AG10803 (cell line): ENCODE data around the gene HNRNPA2B1.
A peak's percentile ranks its signal among the peaks of the same experiment; 100 is the strongest.
"Not testable (repeated sequence)": the region's sequence is repeated elsewhere in the genome, so short reads cannot be mapped to it uniquely, and the experiment has no call there.

Experiments used
- DNase-seq: peaks from one replicate; pipeline ENCODE4 v3.0.0; 2010; ENCODE audit warnings: low read depth
- H3K4me3 ChIP-seq: 2 replicates; pipeline ENCODE4 v1.5.1; 2011; ENCODE audit warnings: mild to moderate bottlenecking, low read length, control low read depth
- TF ChIP-seq, protein P1 (sequence below): conservative IDR thresholded peaks from 2 replicates; pipeline ENCODE4 v1.5.1; 2011; ENCODE audit warnings: mild to moderate bottlenecking, low read length, control low read depth, inconsistent platforms

HNRNPA2B1 gene

DNA sequence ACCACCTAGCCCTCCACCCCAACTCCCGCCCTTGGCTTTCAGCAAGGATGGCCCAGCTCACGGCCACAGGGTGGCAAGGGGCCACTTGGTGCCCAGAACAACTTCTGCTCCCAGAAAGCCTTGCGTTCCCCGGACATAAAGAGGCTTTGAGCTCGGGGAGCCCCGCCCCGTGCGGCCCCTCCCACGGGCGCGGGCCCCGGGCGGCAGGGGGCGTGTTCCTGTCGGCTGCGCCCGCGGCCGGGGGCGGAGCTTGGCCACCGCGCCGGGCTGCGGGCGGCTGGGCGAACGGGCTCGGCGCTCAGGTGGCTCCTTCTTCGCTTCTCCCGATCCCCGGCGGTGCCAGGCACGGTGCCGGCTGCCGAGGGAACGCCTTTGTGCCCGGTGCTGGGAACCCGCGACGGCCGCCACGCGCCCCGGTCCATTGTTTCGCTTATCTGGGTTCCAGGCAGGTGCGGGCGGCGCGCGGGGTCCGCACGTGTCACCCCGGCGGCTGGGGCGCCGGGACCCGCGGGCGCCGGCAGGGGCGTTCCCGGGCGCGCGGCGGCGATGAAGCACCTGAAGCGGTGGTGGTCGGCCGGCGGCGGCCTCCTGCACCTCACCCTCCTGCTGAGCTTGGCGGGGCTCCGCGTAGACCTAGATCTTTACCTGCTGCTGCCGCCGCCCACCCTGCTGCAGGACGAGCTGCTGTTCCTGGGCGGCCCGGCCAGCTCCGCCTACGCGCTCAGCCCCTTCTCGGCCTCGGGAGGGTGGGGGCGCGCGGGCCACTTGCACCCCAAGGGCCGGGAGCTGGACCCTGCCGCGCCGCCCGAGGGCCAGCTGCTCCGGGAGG lies 48.4 kb downstream of the HNRNPA2B1 start, which contains the start of gene NFE2L3:
Gene NFE2L3, plus strand, starts transcription at position 246 of the 829 bp plus-strand sequence. Its CDS starts 301 bp downstream, at position 547.
- TF ChIP-seq, protein P1, sequence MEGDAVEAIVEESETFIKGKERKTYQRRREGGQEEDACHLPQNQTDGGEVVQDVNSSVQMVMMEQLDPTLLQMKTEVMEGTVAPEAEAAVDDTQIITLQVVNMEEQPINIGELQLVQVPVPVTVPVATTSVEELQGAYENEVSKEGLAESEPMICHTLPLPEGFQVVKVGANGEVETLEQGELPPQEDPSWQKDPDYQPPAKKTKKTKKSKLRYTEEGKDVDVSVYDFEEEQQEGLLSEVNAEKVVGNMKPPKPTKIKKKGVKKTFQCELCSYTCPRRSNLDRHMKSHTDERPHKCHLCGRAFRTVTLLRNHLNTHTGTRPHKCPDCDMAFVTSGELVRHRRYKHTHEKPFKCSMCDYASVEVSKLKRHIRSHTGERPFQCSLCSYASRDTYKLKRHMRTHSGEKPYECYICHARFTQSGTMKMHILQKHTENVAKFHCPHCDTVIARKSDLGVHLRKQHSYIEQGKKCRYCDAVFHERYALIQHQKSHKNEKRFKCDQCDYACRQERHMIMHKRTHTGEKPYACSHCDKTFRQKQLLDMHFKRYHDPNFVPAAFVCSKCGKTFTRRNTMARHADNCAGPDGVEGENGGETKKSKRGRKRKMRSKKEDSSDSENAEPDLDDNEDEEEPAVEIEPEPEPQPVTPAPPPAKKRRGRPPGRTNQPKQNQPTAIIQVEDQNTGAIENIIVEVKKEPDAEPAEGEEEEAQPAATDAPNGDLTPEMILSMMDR, result no peak
- peak within 1 kb of the TSS; percentile 54 for H3K4me3 ChIP-seq
- DNase-seq, result peak; percentile 34

- peak overlapping the region; percentile 54 for H3K4me3 ChIP-seq
- TF ChIP-seq, protein P1, result no peak
These were observed 48.9 kb downstream of the HNRNPA2B1 start for GRCh38 chr7:26151650-26151952.

GRCh38 chr7:26151096-26151495 lies 49.5 kb downstream of the HNRNPA2B1 start:
- TF ChIP-seq, protein P1, result no peak
- H3K4me3 ChIP-seq, result no peak overlapping the region
- DNase-seq, result no peak

More at GRCh38 chr7:26151650-26151952, 48.9 kb downstream of the HNRNPA2B1 start:
- DNase-seq, result no peak

GRCh38 chr7:26149391-26149977 lies 51.1 kb downstream of the HNRNPA2B1 start:
- DNase-seq, result no peak
- no peak overlapping the region for H3K4me3 ChIP-seq

DNA sequence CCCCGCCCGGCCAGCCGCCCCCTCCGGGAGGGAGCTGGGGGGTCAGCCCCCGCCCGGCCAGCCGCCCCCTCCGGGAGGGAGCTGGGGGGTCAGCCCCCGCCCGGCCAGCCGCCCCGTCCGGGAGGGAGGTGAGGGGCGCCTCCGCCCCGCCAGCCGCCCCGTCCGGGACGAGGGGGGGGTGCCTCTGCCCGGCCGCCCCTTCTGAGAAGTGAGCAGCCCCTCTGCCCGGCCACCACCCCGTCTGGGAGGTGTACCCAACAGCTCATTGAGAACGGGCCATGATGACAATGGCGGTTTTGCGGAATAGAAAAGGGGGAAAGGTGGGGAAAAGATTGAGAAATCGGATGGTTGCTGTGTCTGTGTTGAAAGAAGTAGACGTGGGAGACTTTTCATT lies 52.2 kb downstream of the HNRNPA2B1 start:
- not testable (repeated sequence) for DNase-seq

More at GRCh38 chr7:26149391-26149977, 51.1 kb downstream of the HNRNPA2B1 start:
- TF ChIP-seq, protein P1, result no peak

DNA sequence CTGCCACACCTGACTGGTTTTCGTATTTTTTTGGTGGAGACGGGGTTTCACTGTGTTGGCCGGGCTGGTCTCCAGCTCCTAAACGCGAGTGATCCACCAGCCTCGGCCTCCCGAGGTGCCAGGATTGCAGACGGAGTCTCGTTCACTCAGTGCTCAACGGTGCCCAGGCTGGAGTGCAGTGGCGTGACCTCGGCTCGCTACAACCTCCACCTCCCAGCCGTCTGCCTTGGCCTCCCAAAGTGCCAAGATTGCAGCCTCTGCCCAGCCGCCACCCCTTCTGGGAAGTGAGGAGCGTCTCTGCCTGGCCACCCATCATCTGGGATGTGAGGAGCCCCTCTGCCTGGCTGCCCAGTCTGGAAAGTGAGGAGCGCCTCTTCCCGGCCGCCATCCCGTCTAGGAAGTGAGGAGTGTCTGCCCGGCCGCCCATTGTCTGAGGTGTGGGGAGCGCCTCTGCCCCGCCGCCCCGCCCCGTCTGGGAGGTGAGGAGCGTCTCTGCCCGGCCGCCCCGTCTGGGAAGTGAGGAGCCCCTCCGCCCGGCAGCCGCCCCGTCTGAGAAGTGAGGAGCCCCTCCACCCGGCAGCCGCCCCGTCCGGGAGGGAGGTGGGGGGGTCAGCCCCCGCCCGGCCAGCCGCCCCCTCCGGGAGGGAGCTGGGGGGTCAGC lies 52.8 kb downstream of the HNRNPA2B1 start:
- not testable (repeated sequence) for DNase-seq, H3K4me3 ChIP-seq

More for the DNA sequence above, 52.2 kb downstream of the HNRNPA2B1 start:
- H3K4me3 ChIP-seq, result not testable (repeated sequence)

DNA sequence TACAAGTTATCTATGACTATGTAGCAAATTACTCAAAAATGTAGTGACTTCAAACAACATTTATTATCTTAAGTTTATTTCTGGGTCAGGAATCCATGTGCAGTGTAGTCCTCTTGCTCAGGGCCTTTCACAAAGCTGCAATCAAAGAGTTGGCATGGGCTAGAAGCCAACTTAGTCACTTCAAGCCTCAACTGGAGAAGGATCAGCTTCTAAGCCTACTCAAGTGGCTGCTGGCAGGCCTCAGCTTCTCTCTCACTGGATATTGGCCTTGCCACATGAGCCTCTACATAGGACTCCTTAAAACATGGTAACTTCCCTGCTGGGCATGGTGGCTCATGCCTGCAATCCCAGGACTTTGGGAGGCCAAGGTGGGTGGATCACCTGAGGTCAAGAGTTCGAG lies 53.5 kb downstream of the HNRNPA2B1 start:
- DNase-seq, result peak; percentile 21
- TF ChIP-seq, protein P1, result no peak
- no peak overlapping the region for H3K4me3 ChIP-seq

DNA sequence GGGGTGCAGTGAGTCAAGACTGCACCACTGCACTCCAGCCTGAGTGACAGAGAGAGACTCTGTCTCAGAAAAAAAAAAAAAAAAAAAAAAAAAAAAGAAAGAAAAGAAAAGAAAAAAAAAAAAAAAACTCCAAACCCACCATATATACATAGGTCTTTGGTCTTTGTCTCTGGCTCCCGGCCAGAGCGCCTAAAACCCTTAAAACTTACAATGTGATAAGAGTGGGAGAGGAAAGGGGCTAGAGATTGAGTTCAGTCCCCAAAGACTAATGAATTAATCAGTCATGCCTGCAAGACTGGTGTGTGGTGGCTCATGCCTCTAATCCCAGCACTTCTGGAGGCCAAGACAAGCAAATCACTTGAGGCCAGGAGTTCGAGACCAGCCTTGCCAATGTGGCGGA lies 55.3 kb downstream of the HNRNPA2B1 start:
- no peak for DNase-seq
- TF ChIP-seq, protein P1, result no peak
- no peak overlapping the region for H3K4me3 ChIP-seq
